ENCODE measurements around the gene HCRTR2.

The HCRTR2 gene

DNA sequence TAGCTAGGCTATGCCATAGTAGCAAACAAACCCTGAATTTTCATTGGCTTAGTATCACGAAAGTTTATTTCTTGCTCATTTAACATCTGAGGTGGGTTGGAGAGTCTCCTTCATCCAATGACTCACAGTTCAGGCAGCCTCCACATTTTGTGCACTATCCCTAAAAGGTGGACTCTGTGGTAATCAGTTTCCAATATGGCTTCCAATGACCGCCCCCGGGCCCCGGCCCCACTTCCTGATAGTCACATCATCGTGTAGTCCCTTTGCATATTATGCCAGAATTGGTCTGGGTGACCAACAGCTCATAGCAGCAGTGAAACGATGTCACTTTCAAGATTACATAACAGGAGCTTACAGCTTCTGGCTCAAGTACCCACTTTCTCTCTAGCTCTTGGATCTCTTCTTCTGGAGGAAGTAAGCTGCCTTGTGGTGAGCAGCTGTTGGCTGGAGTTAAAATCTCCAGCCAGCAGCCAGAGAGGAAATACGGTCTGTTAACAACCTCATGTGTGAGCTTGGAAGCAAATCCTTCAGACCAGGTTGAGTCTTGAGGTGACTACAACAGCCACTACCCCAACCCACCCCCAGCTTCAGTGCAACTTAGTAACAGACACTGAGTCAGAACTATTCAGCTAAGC lies 7.8 kb downstream of the HCRTR2 start:
- H3K4me2 ChIP-seq (ENCODE audit: low read depth, low read length, poor library complexity, severe bottlenecking) = no peak overlapping the region
- TF ChIP-seq, protein P1, sequence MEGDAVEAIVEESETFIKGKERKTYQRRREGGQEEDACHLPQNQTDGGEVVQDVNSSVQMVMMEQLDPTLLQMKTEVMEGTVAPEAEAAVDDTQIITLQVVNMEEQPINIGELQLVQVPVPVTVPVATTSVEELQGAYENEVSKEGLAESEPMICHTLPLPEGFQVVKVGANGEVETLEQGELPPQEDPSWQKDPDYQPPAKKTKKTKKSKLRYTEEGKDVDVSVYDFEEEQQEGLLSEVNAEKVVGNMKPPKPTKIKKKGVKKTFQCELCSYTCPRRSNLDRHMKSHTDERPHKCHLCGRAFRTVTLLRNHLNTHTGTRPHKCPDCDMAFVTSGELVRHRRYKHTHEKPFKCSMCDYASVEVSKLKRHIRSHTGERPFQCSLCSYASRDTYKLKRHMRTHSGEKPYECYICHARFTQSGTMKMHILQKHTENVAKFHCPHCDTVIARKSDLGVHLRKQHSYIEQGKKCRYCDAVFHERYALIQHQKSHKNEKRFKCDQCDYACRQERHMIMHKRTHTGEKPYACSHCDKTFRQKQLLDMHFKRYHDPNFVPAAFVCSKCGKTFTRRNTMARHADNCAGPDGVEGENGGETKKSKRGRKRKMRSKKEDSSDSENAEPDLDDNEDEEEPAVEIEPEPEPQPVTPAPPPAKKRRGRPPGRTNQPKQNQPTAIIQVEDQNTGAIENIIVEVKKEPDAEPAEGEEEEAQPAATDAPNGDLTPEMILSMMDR (IDR thresholded peaks at IDR 0.05; ENCODE audit: insufficient read depth, low read length, poor library complexity, severe bottlenecking) = no peak
- no peak for TF ChIP-seq EZH2phosphoT487 (conservative IDR thresholded peaks at IDR 0.05; ENCODE audit: low read length)
- no peaks in the 10 kb centered on the region for H4K20me1 ChIP-seq (ENCODE audit: low read depth, low read length)
- no peaks in the 10 kb centered on the region for H3K9me3 ChIP-seq (ENCODE audit: insufficient read depth, low read length)
- no peak overlapping the region for H3K9ac ChIP-seq (ENCODE audit: low read length)
- no peaks in the 10 kb centered on the region for H3K27me3 ChIP-seq (ENCODE audit: low read length)
- no peaks in the 10 kb centered on the region for H3K79me2 ChIP-seq (ENCODE audit: insufficient read depth, low read length)
- H3K27ac ChIP-seq (ENCODE audit: low read depth, low read length) = no peak overlapping the region
- H3F3A ChIP-seq (ENCODE audit: insufficient read depth) = no peaks in the 10 kb centered on the region
- H3K9me2 ChIP-seq (replicated peaks; ENCODE audit: insufficient read depth, low read length) = no peaks in the 10 kb centered on the region
- H3K4me3 ChIP-seq (ENCODE audit: insufficient read depth, low read length, poor library complexity, severe bottlenecking) = no peak overlapping the region
- no peaks in the 10 kb centered on the region for H3K36me3 ChIP-seq (ENCODE audit: low read length)
- no peak overlapping the region for H2AFZ ChIP-seq (ENCODE audit: low read depth, low read length, severe bottlenecking)

DNA sequence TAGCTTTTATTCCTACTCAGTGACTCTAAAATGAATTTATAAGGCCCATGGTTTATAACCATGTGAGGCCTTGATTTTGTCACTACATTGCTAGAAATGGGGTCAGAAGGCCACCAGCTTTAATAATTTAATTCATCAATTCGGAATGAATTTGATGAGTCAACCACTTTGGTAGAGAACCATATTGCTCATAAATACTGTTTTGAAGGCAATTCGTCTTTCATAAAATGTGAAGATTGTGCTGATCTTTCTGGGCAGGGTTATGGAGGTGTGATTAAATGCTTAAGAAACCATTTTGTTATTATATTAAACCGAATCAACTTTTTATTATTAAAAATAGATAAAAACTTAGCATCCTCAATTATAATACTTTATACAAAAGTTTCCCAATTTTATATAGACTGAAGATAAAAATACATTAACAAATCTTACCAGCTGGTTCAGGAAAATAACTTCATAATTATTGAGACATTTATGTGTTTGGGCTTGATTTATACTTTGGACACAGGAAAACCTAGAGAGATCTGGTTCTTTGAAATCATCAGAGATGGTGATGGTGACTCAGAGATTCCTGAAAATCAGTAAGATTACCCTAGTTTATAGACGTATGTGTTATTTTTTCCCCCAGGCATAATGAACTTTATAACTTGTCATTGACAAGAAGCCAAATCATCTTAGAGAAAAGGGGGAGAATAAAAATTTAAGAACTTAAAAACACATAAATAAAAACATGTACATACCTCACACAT lies 10.6 kb downstream of the HCRTR2 start:
- Histone ChIP-seq H3K79me2 (ENCODE audit: insufficient read depth, low read length) (no peaks in the 10 kb centered on the region), H3F3A (ENCODE audit: insufficient read depth) (no peaks in the 10 kb centered on the region), H3K27ac (ENCODE audit: low read depth, low read length) (no peak overlapping the region), H4K20me1 (ENCODE audit: low read depth, low read length) (no peaks in the 10 kb centered on the region), H3K9me2 (replicated peaks; ENCODE audit: insufficient read depth, low read length) (no peaks in the 10 kb centered on the region), H3K9me3 (ENCODE audit: insufficient read depth, low read length) (no peaks in the 10 kb centered on the region), H3K4me2 (ENCODE audit: low read depth, low read length, poor library complexity, severe bottlenecking) (no peak overlapping the region), H3K9ac (ENCODE audit: low read length) (no peak overlapping the region), H3K36me3 (ENCODE audit: low read length) (no peaks in the 10 kb centered on the region), H3K4me3 (ENCODE audit: insufficient read depth, low read length, poor library complexity, severe bottlenecking) (no peak overlapping the region), H2AFZ (ENCODE audit: low read depth, low read length, severe bottlenecking) (no peak overlapping the region), H3K27me3 (ENCODE audit: low read length) (no peaks in the 10 kb centered on the region)
- no peak for TF ChIP-seq EZH2phosphoT487 (conservative IDR thresholded peaks at IDR 0.05; ENCODE audit: low read length)
- TF ChIP-seq, protein P1 (IDR thresholded peaks at IDR 0.05; ENCODE audit: insufficient read depth, low read length, poor library complexity, severe bottlenecking) = no peak

DNA sequence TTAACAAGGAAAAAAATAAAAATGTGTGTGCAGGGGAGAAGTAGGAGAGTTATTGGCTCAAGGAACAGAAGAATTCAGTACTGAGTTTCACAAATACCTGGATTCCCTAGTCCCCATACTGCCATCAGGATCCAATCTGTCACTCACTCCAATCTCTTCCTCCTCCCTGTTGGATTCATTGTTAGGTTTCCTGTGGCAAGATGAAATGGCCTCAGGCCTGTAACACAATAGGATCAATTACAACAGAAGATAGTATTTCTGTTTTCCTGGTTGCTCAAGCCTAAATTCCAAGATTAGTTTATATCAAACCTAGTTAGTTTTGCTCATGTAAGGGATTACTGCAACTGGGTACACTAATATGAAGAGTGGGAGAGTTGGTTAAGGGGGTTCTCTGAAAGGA lies 24.4 kb downstream of the HCRTR2 start:
- Histone ChIP-seq H3K4me3 (ENCODE audit: insufficient read depth, low read length, poor library complexity, severe bottlenecking) (no peak overlapping the region), H2AFZ (ENCODE audit: low read depth, low read length, severe bottlenecking) (no peak overlapping the region), H3K27ac (ENCODE audit: low read depth, low read length) (no peak overlapping the region), H4K20me1 (ENCODE audit: low read depth, low read length) (no peaks in the 10 kb centered on the region), H3K79me2 (ENCODE audit: insufficient read depth, low read length) (no peaks in the 10 kb centered on the region), H3K9me2 (replicated peaks; ENCODE audit: insufficient read depth, low read length) (no peaks in the 10 kb centered on the region), H3K9ac (ENCODE audit: low read length) (no peak overlapping the region), H3K27me3 (ENCODE audit: low read length) (no peaks in the 10 kb centered on the region), H3K36me3 (ENCODE audit: low read length) (no peaks in the 10 kb centered on the region), H3K4me2 (ENCODE audit: low read depth, low read length, poor library complexity, severe bottlenecking) (no peak overlapping the region), H3F3A (ENCODE audit: insufficient read depth) (no peaks in the 10 kb centered on the region), H3K9me3 (ENCODE audit: insufficient read depth, low read length) (no peaks in the 10 kb centered on the region)
- no peak for TF ChIP-seq EZH2phosphoT487 (conservative IDR thresholded peaks at IDR 0.05; ENCODE audit: low read length)
- TF ChIP-seq, protein P1 (IDR thresholded peaks at IDR 0.05; ENCODE audit: insufficient read depth, low read length, poor library complexity, severe bottlenecking) = no peak
